IPS-15b (cell line): ENCODE data around the gene EDARADD.

Experiments
- H3K27me3 ChIP-seq: one replicate; pipeline ENCODE4 v1.6.1; 2013; ENCODE audit warnings: low read length; ENCODE audit not compliant: control insufficient read depth, insufficient read depth
- H3K36me3 ChIP-seq: one replicate; pipeline ENCODE4 v1.6.1; 2013; ENCODE audit warnings: low read length; ENCODE audit not compliant: control insufficient read depth, insufficient read depth
- H3K4me1 ChIP-seq: one replicate; pipeline ENCODE4 v1.6.1; 2013; ENCODE audit warnings: mild to moderate bottlenecking, low read length; ENCODE audit not compliant: control insufficient read depth, insufficient read depth
- H3K4me3 ChIP-seq: one replicate; pipeline ENCODE4 v1.5.1; 2013; ENCODE audit warnings: low read depth, low read length
- H3K9ac ChIP-seq: one replicate; pipeline ENCODE4 v1.6.1; 2013; ENCODE audit warnings: low read depth, mild to moderate bottlenecking, low read length
- H3K9me3 ChIP-seq: one replicate; pipeline ENCODE4 v1.6.1; 2013; ENCODE audit warnings: mild to moderate bottlenecking, low read length; ENCODE audit not compliant: control insufficient read depth, insufficient read depth

Gene EDARADD

GRCh38 chr1:236419502-236419901 is 25.4 kb downstream of the EDARADD start:
- H3K27me3 ChIP-seq = no peaks in the 10 kb centered on the region
- H3K36me3 ChIP-seq = no peaks in the 10 kb centered on the region
- H3K4me1 ChIP-seq = no peaks in the 10 kb centered on the region
- no peaks in the 10 kb centered on the region for H3K9me3 ChIP-seq
- H3K9ac ChIP-seq = no peak overlapping the region
- H3K4me3 ChIP-seq = no peak overlapping the region

GRCh38 chr1:236421022-236421421 is 26.9 kb downstream of the EDARADD start:
- Histone ChIP-seq H3K36me3 (no peaks in the 10 kb centered on the region), H3K9me3 (no peaks in the 10 kb centered on the region), H3K27me3 (no peaks in the 10 kb centered on the region), H3K9ac (no peak overlapping the region), H3K4me1 (no peaks in the 10 kb centered on the region), H3K4me3 (no peak overlapping the region)

DNA sequence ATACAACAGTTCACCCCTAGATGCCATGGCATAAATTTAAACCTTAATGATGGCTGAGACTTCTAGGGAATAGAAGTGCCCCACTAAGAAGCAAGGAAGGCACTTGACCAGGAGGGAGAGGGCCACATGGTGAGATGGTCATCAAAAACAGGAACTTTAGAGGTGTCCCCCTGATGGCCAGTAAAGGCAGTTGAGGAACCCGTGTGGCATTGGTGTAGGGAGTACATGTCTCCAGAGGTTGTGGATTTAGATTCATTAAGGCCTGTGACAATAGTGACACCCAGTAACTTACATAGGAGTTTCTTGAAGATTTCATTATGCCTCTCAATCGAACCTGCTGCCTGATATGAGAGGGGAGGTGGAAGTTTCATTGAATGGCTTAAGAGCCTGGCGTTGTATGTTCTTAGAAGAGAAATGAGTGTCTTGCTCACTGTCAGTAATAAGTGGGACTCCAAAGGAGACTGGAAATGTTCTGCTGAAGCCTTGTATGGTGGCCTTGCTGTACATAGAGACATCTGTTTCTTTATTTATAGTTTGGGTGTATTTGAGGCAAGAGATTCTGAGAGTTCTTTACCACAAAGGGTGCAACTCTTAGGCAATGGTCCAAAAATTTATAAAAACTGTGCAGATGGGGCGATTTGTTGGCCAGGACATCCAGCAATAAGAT is 27.9 kb downstream of the EDARADD start:
- Histone ChIP-seq H3K4me3 (no peak overlapping the region), H3K4me1 (no peaks in the 10 kb centered on the region), H3K9me3 (no peaks in the 10 kb centered on the region), H3K9ac (no peak overlapping the region), H3K36me3 (no peaks in the 10 kb centered on the region), H3K27me3 (no peaks in the 10 kb centered on the region)

GRCh38 chr1:236422517-236422876 is 28.4 kb downstream of the EDARADD start:
- no peaks in the 10 kb centered on the region for H3K9me3 ChIP-seq
- H3K27me3 ChIP-seq = no peaks in the 10 kb centered on the region
- no peaks in the 10 kb centered on the region for H3K4me1 ChIP-seq
- no peak overlapping the region for H3K9ac ChIP-seq
- no peaks in the 10 kb centered on the region for H3K36me3 ChIP-seq
- H3K4me3 ChIP-seq = no peak overlapping the region

GRCh38 chr1:236425031-236425663 is 31.1 kb downstream of the EDARADD start:
- no peak overlapping the region for H3K9ac ChIP-seq
- no peaks in the 10 kb centered on the region for H3K27me3 ChIP-seq
- no peaks in the 10 kb centered on the region for H3K36me3 ChIP-seq
- H3K9me3 ChIP-seq = no peaks in the 10 kb centered on the region
- no peaks in the 10 kb centered on the region for H3K4me1 ChIP-seq
- H3K4me3 ChIP-seq = no peak overlapping the region

DNA sequence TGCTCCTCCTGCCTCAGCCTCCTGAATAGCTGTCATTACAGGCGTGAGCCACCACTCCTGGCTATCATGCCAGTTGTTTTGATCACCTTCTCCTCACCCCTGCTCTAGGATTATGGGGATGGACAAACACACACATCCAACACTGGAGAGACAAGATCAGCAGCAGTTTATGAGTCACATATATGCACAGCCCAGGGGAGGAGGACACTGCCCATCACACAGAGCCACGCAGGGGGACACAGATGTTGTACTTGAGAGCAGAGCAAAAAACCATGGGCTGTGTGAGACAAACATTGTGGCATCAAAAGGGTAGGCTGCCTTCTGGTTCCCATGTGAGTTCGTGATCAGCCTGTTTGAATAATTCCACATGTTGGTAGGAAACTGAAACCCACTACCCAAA is 32.1 kb downstream of the EDARADD start:
- H3K9ac ChIP-seq = no peak overlapping the region
- no peak overlapping the region for H3K4me3 ChIP-seq
- H3K36me3 ChIP-seq = no peaks in the 10 kb centered on the region
- no peaks in the 10 kb centered on the region for H3K9me3 ChIP-seq
- no peaks in the 10 kb centered on the region for H3K4me1 ChIP-seq
- no peaks in the 10 kb centered on the region for H3K27me3 ChIP-seq

DNA sequence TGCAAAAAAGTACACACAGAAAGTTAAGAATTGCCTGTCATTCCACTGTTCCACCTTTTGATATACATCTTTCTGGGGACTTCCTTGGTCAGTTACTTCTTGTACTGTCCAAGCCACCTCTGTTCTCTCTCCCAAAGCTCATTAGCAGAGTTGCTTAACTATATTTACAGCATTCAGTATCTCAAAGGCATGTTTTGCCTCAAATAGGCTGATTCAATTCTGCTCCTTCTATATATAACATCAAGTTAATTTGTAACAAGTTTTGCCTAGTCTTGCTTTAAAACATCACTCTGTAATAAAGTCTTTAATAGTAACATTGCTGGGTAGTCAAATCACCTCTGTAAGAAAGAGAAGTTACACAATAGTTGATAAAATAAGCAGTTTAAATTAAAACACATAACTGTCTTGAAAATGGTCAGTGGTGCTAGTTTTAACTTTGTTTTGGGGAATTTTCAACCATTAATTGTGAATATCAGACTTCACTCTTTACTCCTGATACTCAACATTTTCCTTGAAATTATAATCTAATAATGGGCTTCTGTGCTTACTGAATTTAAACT is 35.7 kb downstream of the EDARADD start:
- Histone ChIP-seq H3K9me3 (no peaks in the 10 kb centered on the region), H3K9ac (no peak overlapping the region), H3K27me3 (no peaks in the 10 kb centered on the region), H3K4me1 (no peaks in the 10 kb centered on the region), H3K4me3 (no peak overlapping the region), H3K36me3 (no peaks in the 10 kb centered on the region)

DNA sequence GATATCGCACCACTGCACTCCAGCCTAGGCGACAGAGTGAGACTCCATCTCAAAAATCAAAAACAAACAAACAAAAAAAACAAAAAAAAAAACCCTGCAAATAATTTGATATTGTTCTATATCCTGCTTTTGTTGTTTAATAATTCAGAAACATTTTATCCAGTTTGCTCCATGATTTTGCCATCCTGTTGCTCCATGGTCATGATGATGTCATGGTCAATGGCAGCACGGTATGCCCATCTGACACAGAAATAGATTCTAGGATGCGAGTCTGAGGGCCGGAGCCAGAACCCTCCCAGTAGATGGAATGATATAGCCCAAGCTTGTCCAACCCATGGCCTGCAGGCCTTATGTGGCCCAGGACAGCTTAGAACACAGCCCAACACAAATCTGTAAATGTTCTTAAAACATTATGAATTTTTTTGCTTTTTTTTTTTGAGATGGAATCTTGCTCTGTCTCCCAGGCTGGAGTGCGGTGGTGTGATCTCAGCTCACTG is 39.8 kb downstream of the EDARADD start:
- H3K9ac ChIP-seq = no peak overlapping the region
- H3K36me3 ChIP-seq = no peaks in the 10 kb centered on the region
- no peaks in the 10 kb centered on the region for H3K9me3 ChIP-seq
- H3K4me3 ChIP-seq = no peak overlapping the region
- no peaks in the 10 kb centered on the region for H3K27me3 ChIP-seq
- no peaks in the 10 kb centered on the region for H3K4me1 ChIP-seq

GRCh38 chr1:236438614-236439013 is 44.5 kb downstream of the EDARADD start:
- Histone ChIP-seq H3K27me3 (no peaks in the 10 kb centered on the region), H3K4me3 (no peak overlapping the region), H3K4me1 (no peaks in the 10 kb centered on the region), H3K9me3 (no peaks in the 10 kb centered on the region), H3K36me3 (no peaks in the 10 kb centered on the region), H3K9ac (no peak overlapping the region)

DNA sequence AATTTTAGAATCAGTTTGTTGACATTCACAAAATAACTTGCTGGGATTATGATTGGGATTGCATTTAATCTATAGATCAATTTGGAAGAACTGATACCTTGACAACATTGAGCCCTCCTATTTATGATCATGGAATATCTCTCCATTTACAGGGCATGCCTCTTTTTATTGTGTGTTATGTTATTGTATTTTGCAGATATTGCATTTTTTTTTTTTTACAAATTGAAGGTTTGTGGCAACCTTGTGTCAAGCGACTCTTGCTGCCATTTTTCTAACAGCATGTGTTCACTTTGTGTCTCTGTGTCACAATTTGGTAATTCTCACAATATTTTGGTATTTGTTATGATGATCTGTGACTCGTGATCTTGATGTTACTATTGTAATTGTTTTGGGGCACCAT is 46.3 kb downstream of the EDARADD start:
- Histone ChIP-seq H3K4me3 (no peak overlapping the region), H3K9ac (no peak overlapping the region), H3K27me3 (no peaks in the 10 kb centered on the region), H3K36me3 (no peaks in the 10 kb centered on the region), H3K9me3 (no peaks in the 10 kb centered on the region), H3K4me1 (no peaks in the 10 kb centered on the region)

- no peaks in the 10 kb centered on the region for H3K4me1 ChIP-seq
- H3K9ac ChIP-seq = no peak overlapping the region
- no peak overlapping the region for H3K4me3 ChIP-seq
- H3K27me3 ChIP-seq = no peaks in the 10 kb centered on the region
- H3K36me3 ChIP-seq = no peaks in the 10 kb centered on the region
- H3K9me3 ChIP-seq = no peaks in the 10 kb centered on the region
Measured at GRCh38 chr1:236450779-236451178, 56.7 kb downstream of the EDARADD start.

DNA sequence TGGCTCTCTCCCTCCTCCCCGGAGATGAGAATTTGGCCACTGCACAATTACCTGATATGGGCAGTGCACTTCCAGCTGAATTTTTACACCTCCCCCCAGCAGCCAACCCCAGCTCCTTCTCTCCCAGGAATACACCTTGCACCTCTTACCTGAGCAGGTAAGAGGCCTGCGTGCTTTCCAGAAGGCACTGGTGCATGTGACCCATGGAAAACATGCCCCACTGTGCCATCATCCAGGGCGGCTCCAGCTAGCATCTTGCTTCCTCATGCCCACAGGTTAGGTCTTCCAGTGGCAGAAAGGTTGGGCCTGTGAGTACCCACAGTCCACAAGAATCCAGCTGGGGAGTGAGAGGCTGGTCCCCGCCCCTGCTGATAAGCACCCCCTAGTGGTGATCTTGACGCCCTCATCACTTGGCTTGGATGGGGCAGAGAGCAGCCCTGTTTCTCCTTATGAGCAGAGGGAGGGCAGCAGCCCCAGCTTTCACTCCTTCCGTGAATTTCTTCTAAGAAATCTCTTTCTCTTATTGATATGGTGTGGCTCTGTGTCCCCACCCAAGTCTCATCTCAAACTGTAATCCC is 57.8 kb downstream of the EDARADD start:
- Histone ChIP-seq H3K9me3 (no peaks in the 10 kb centered on the region), H3K4me3 (no peak overlapping the region), H3K27me3 (no peaks in the 10 kb centered on the region)

More for the DNA sequence above, 57.8 kb downstream of the EDARADD start:
- Histone ChIP-seq H3K9ac (no peak overlapping the region), H3K4me1 (no peaks in the 10 kb centered on the region), H3K36me3 (no peaks in the 10 kb centered on the region)
